MM.1S (cell line): Measurements from ENCODE around the gene RNF26.

Source experiments
- DNase-seq: peaks from one replicate; pipeline ENCODE4 v3.0.0-alpha.2; 2015
- H2AFZ ChIP-seq: fragments of 300-600 bp; sonication (generic); 2 replicates; pipeline ENCODE4 v1.6.0; 2016; ENCODE audit warnings: antibody characterized with exemption, low read length
- H3F3A ChIP-seq: fragments of 300-600 bp; sonication (generic); 2 replicates; pipeline ENCODE4 v1.6.1; 2016; ENCODE audit warnings: mild to moderate bottlenecking, antibody characterized with exemption, low read length, moderate library complexity, mixed read lengths; ENCODE audit not compliant: insufficient read depth
- H3K27ac ChIP-seq: fragments of 300-600 bp; sonication (generic); 2 replicates; pipeline ENCODE4 v1.5.1; 2016; ENCODE audit warnings: mild to moderate bottlenecking, low read length
- H3K27me3 ChIP-seq: fragments of 300-600 bp; sonication (generic); replicated peaks from 2 replicates; pipeline ENCODE4 v1.6.0; 2016; ENCODE audit warnings: low read length; ENCODE audit not compliant: insufficient read depth
- H3K36me3 ChIP-seq: fragments of 300-600 bp; sonication (generic); replicated peaks from 2 replicates; pipeline ENCODE4 v1.6.1; 2016; ENCODE audit warnings: mild to moderate bottlenecking, low read length, mixed read lengths; ENCODE audit not compliant: insufficient read depth
- H3K4me1 ChIP-seq: fragments of 300-600 bp; sonication (generic); 2 replicates; pipeline ENCODE4 v1.6.1; 2016; ENCODE audit warnings: low read length, mixed read lengths
- H3K4me2 ChIP-seq: fragments of 300-600 bp; sonication (generic); 2 replicates; pipeline ENCODE4 v1.6.0; 2016; ENCODE audit warnings: low read depth, low read length
- H3K4me3 ChIP-seq: fragments of 300-600 bp; sonication (generic); 2 replicates; pipeline ENCODE4 v1.5.1; 2016; ENCODE audit warnings: low read length, mixed read lengths
- H3K79me2 ChIP-seq: fragments of 300-600 bp; sonication (generic); 2 replicates; pipeline ENCODE4 v1.6.1; 2016; ENCODE audit warnings: mixed run types, low read length, mixed read lengths
- H3K9ac ChIP-seq: fragments of 300-600 bp; sonication (generic); 2 replicates; pipeline ENCODE4 v1.6.1; 2016; ENCODE audit warnings: low read length, mixed read lengths
- H3K9me2 ChIP-seq: fragments of 300-600 bp; sonication (generic); replicated peaks from 2 replicates; pipeline ENCODE4 v1.6.1; 2016; ENCODE audit warnings: mild to moderate bottlenecking, low read length, mixed read lengths; ENCODE audit not compliant: insufficient read depth
- H3K9me3 ChIP-seq: fragments of 300-600 bp; sonication (generic); replicated peaks from 2 replicates; pipeline ENCODE4 v1.6.1; 2016; ENCODE audit warnings: mild to moderate bottlenecking, low read length, mixed read lengths; ENCODE audit not compliant: insufficient read depth
- H4K20me1 ChIP-seq: fragments of 300-600 bp; sonication (generic); 2 replicates; pipeline ENCODE4 v1.6.1; 2016; ENCODE audit warnings: mild to moderate bottlenecking, low read length, moderate library complexity, mixed read lengths; ENCODE audit not compliant: insufficient read depth
- EZH2 ChIP-seq: fragments of 300-600 bp; sonication (generic); optimal IDR thresholded peaks from 2 replicates; pipeline ENCODE3; 2017; ENCODE audit warnings: low read depth, mild to moderate bottlenecking, antibody characterized with exemption, low read length, mixed read lengths
- EZH2phosphoT487 ChIP-seq: fragments of 300-600 bp; sonication (generic); IDR thresholded peaks from 2 replicates; pipeline ENCODE4 v1.6.1; 2018; ENCODE audit warnings: antibody characterized with exemption, low read length
- TF ChIP-seq, protein P1 (sequence below): fragments of 300-600 bp; sonication (generic); IDR thresholded peaks from 2 replicates; pipeline ENCODE4 v1.5.1; 2016; ENCODE audit warnings: antibody characterized with exemption, low read length, mixed read lengths

RNF26 gene

DNA sequence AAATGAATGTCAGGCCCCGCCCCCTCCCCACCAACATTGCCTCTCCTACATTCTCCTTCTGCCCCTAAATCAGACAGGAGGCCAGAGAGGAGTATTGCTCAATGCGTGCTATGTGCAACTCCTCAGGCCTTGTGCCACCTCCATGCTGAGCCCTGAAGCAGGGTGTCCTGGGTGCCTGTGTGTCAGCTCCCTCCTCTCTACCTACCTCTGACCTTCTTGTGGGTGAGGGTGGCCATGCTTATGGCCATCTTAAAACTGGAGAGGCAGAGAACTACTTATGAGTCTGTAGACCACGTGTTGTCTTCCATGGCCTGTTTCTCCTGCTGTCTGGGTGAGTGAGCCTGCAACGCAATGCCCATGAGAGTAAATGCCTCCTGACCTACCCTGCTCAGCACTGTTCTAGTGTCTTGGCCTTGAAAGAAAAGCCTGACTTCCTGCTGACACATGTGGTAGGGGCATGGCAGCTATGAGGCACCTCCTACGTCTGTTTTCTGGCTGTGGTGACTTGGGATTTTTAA is 27.9 kb upstream of the RNF26 start:
- H3K36me3 ChIP-seq = no peaks in the 10 kb centered on the region
- H3K9me2 ChIP-seq = no peaks in the 10 kb centered on the region
- H3F3A ChIP-seq = no peaks in the 10 kb centered on the region; the same call in 1 of the 2 replicates
- no peaks in the 10 kb centered on the region for H4K20me1 ChIP-seq
- H3K4me3 ChIP-seq = no peak overlapping the region
- H2AFZ ChIP-seq = no peak overlapping the region
- TF ChIP-seq EZH2 = no peak
- TF ChIP-seq EZH2phosphoT487 = no peak
- TF ChIP-seq, protein P1, sequence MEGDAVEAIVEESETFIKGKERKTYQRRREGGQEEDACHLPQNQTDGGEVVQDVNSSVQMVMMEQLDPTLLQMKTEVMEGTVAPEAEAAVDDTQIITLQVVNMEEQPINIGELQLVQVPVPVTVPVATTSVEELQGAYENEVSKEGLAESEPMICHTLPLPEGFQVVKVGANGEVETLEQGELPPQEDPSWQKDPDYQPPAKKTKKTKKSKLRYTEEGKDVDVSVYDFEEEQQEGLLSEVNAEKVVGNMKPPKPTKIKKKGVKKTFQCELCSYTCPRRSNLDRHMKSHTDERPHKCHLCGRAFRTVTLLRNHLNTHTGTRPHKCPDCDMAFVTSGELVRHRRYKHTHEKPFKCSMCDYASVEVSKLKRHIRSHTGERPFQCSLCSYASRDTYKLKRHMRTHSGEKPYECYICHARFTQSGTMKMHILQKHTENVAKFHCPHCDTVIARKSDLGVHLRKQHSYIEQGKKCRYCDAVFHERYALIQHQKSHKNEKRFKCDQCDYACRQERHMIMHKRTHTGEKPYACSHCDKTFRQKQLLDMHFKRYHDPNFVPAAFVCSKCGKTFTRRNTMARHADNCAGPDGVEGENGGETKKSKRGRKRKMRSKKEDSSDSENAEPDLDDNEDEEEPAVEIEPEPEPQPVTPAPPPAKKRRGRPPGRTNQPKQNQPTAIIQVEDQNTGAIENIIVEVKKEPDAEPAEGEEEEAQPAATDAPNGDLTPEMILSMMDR = no peak
- H3K4me1 ChIP-seq = no peaks in the 10 kb centered on the region
- DNase-seq = no peak
- H3K4me2 ChIP-seq = no peak overlapping the region
- no peak overlapping the region for H3K27ac ChIP-seq
- no peaks in the 10 kb centered on the region for H3K79me2 ChIP-seq
- no peak overlapping the region for H3K9ac ChIP-seq
- no peaks in the 10 kb centered on the region for H3K9me3 ChIP-seq
- no peaks in the 10 kb centered on the region for H3K27me3 ChIP-seq

DNA sequence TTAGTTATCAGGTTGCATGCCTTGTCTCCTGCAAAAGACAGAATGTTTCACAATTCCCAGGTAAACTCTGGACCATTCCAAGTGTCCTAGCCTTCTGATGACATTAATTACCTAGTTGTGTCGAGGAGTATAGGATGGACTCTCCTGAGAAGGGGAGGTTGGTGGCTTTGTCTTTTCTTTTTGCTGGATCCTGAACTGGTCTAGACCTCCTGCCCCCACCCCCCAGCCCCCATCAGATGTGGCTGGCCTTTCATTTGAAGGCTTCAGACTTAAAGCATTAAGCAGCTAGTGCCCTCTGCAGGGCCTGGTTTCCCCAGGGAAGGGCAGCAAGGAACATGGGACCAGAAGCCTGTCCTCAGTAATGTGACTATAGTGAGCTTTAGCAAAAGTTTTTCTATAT is 27.1 kb upstream of the RNF26 start:
- Histone ChIP-seq H3K9me3 (no peaks in the 10 kb centered on the region), H3F3A (no peaks in the 10 kb centered on the region; the same call in 1 of the 2 replicates), H2AFZ (no peak overlapping the region), H3K4me1 (no peaks in the 10 kb centered on the region), H3K9me2 (no peaks in the 10 kb centered on the region), H3K27me3 (no peaks in the 10 kb centered on the region), H3K27ac (no peak overlapping the region), H3K79me2 (no peaks in the 10 kb centered on the region), H4K20me1 (no peaks in the 10 kb centered on the region), H3K4me2 (no peak overlapping the region), H3K9ac (no peak overlapping the region), H3K4me3 (no peak overlapping the region), H3K36me3 (no peaks in the 10 kb centered on the region)
- no peak for DNase-seq
- no peak for TF ChIP-seq EZH2phosphoT487
- TF ChIP-seq, protein P1 = no peak
- no peak for TF ChIP-seq EZH2

DNA sequence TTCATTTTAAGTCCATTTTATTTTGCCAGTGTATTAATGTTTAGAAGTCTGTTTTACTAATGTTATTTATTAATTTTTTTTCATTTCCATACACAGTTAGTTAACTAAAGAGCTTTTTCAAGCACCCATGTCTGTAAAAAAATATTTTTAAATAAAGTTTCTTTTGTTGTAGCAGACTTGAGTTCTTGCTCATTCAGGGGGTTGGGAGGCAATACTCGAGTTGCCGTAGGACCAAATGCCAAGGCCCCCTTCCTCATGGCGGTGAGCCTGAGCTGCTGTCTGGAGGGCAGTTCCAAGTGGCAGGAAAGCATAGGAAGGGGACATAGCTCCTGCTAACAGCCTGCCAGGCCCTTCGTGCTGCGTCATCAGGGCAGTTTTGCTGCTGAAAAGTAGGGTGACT is 26.4 kb upstream of the RNF26 start:
- no peaks in the 10 kb centered on the region for H3K79me2 ChIP-seq
- no peaks in the 10 kb centered on the region for H3K9me2 ChIP-seq
- no peak overlapping the region for H2AFZ ChIP-seq
- H3K9ac ChIP-seq = no peak overlapping the region
- H3K27me3 ChIP-seq = no peaks in the 10 kb centered on the region
- H3K9me3 ChIP-seq = no peaks in the 10 kb centered on the region
- H3F3A ChIP-seq = no peaks in the 10 kb centered on the region; the same call in 1 of the 2 replicates
- H4K20me1 ChIP-seq = no peaks in the 10 kb centered on the region
- no peaks in the 10 kb centered on the region for H3K36me3 ChIP-seq
- H3K4me1 ChIP-seq = no peaks in the 10 kb centered on the region
- no peak for TF ChIP-seq EZH2phosphoT487
- TF ChIP-seq, protein P1 = no peak
- TF ChIP-seq EZH2 = no peak
- H3K4me2 ChIP-seq = no peak overlapping the region
- no peak overlapping the region for H3K4me3 ChIP-seq
- H3K27ac ChIP-seq = no peak overlapping the region
- DNase-seq = no peak
